ENCODE data around the gene OR1M1.
"Not testable (repeated sequence)": the region's sequence is repeated elsewhere in the genome, so short reads cannot be mapped to it uniquely, and the experiment has no call there.

OR1M1 gene, protein sequence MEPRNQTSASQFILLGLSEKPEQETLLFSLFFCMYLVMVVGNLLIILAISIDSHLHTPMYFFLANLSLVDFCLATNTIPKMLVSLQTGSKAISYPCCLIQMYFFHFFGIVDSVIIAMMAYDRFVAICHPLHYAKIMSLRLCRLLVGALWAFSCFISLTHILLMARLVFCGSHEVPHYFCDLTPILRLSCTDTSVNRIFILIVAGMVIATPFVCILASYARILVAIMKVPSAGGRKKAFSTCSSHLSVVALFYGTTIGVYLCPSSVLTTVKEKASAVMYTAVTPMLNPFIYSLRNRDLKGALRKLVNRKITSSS

DNA sequence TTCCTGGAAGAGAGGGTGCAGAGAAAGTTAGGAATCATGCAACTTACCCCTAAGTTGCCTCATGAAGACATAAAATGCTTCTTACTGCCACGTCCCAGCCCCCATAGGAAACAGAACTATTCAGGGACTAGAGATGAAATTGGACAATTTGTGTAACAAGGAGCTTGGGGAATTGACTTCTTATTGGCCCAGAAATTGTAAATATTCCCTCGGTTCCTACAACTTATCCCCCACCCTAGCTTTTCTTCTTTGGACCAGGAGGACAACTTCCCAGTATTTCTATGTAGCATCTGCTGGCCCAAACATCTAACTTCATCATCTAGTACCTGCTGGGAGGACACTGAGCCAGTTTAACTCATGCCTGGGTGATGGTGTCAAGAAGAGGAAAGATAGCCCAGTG is at the start of gene OR1M1:
Gene OR1M1 (plus strand): TSS at position 301 of the 400 bp plus-strand sequence. CDS start 6,184 bp downstream, outside the sequence.
- H3K9ac ChIP-seq (ENCODE audit: low read depth, low read length) = no peak within 1 kb of the TSS
- no peaks in the 10 kb centered on the region for H3K4me1 ChIP-seq (ENCODE audit: control insufficient read depth, insufficient read depth, low read length)
- no peaks in the 10 kb centered on the region for H3K36me3 ChIP-seq (ENCODE audit: control insufficient read depth, insufficient read depth, low read length)
- H3K4me3 ChIP-seq (ENCODE audit: low read depth, low read length) = no peak within 1 kb of the TSS
- H3K27me3 ChIP-seq (ENCODE audit: control insufficient read depth, insufficient read depth, low read length) = no peaks in the 10 kb centered on the region
- H3K9me3 ChIP-seq (ENCODE audit: control insufficient read depth, insufficient read depth, low read length) = no peaks in the 10 kb centered on the region

DNA sequence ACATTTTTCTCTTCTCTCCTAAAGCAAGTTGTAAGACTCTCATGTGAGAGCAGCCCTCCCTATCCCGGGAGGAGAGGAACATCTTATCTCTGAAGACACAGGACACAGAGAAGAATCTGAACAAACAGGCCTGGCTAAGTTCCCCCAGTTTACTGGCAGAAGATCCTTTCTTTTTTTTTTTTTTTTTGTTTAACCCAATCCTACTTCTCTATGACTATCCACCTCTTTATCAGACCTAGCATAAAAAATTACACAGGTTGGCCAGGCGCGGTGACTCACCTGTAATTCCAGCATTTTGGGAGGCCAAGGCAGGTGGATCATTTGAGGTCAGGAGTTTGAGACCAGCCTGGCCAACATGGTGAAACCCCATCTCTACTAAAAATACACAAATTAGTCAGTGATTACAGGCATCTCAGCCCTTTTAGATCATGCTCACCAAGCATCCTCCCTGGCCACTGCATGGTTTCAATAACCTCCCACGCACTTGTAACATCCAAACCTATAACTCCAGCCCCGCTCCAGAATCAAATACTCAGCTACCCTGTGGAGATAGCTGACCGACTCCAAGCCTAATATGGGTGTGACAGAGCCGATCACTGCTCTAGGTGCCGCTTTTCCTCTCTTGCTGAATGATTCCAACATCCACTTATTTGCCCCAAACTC is 49.3 kb upstream of the OR1M1 start:
- Histone ChIP-seq H3K9ac (ENCODE audit: low read depth, low read length) (no peak overlapping the region), H3K27me3 (ENCODE audit: control insufficient read depth, insufficient read depth, low read length) (no peaks in the 10 kb centered on the region), H3K36me3 (ENCODE audit: control insufficient read depth, insufficient read depth, low read length) (no peaks in the 10 kb centered on the region), H3K9me3 (ENCODE audit: control insufficient read depth, insufficient read depth, low read length) (no peaks in the 10 kb centered on the region), H3K4me1 (ENCODE audit: control insufficient read depth, insufficient read depth, low read length) (no peaks in the 10 kb centered on the region), H3K4me3 (ENCODE audit: low read depth, low read length) (no peak overlapping the region)

GRCh38 chr19:9039728-9040127 is 47.1 kb upstream of the OR1M1 start:
- Histone ChIP-seq H3K4me3 (ENCODE audit: low read depth, low read length) (no peak overlapping the region), H3K9me3 (ENCODE audit: control insufficient read depth, insufficient read depth, low read length) (no peaks in the 10 kb centered on the region), H3K9ac (ENCODE audit: low read depth, low read length) (no peak overlapping the region), H3K4me1 (ENCODE audit: control insufficient read depth, insufficient read depth, low read length) (no peaks in the 10 kb centered on the region), H3K27me3 (ENCODE audit: control insufficient read depth, insufficient read depth, low read length) (no peaks in the 10 kb centered on the region), H3K36me3 (ENCODE audit: control insufficient read depth, insufficient read depth, low read length) (no peaks in the 10 kb centered on the region)

DNA sequence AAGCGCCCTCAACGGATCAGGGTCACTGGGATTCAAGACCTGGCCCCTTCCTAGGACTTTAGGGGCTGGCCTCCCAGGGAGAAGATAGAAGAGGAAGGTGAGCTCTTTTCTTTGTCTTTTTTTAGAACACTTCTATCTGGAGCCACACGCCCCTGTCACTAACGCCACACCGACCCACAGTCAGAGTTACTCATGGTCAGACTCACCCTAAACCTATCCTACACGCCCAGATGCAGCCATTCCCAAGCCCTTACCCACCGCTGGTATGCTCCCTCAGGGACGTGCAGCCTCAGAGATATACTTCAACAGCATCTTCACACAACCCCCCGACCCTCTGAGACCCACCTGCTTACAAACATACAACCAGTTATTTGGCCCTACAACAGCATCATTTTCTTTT is 46.7 kb upstream of the OR1M1 start:
- H3K9ac ChIP-seq (ENCODE audit: low read depth, low read length) = no peak overlapping the region
- no peak overlapping the region for H3K4me3 ChIP-seq (ENCODE audit: low read depth, low read length)
- H3K9me3 ChIP-seq (ENCODE audit: control insufficient read depth, insufficient read depth, low read length) = no peaks in the 10 kb centered on the region
- H3K36me3 ChIP-seq (ENCODE audit: control insufficient read depth, insufficient read depth, low read length) = no peaks in the 10 kb centered on the region
- no peaks in the 10 kb centered on the region for H3K4me1 ChIP-seq (ENCODE audit: control insufficient read depth, insufficient read depth, low read length)
- H3K27me3 ChIP-seq (ENCODE audit: control insufficient read depth, insufficient read depth, low read length) = no peaks in the 10 kb centered on the region

GRCh38 chr19:9041023-9041422 is 45.8 kb upstream of the OR1M1 start:
- no peak overlapping the region for H3K9ac ChIP-seq (ENCODE audit: low read depth, low read length)
- no peaks in the 10 kb centered on the region for H3K27me3 ChIP-seq (ENCODE audit: control insufficient read depth, insufficient read depth, low read length)

DNA sequence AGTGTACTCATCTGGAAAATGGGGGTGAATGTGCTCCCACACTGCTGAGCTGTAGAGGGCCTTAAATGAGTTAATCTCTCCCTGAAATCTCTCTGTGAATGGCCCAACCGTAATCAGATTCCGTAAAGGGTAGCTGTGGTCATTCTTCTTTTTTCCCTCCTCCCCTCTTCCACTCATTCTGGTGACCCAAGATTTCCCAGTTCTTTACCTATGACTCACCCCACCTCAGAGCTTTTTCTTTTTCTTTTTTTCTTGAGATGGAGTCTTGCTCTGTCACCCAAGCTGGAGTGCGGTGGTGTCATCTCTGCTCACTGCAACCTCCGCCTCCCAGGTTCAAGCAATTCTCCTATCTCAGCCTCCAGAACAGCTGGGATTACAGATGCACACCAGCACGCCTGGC is 43.3 kb upstream of the OR1M1 start:
- no peaks in the 10 kb centered on the region for H3K4me1 ChIP-seq (ENCODE audit: control insufficient read depth, insufficient read depth, low read length)
- H3K36me3 ChIP-seq (ENCODE audit: control insufficient read depth, insufficient read depth, low read length) = no peaks in the 10 kb centered on the region
- H3K27me3 ChIP-seq (ENCODE audit: control insufficient read depth, insufficient read depth, low read length) = no peaks in the 10 kb centered on the region

More at GRCh38 chr19:9041023-9041422, 45.8 kb upstream of the OR1M1 start:
- no peaks in the 10 kb centered on the region for H3K4me1 ChIP-seq (ENCODE audit: control insufficient read depth, insufficient read depth, low read length)
- no peaks in the 10 kb centered on the region for H3K36me3 ChIP-seq (ENCODE audit: control insufficient read depth, insufficient read depth, low read length)
- no peaks in the 10 kb centered on the region for H3K9me3 ChIP-seq (ENCODE audit: control insufficient read depth, insufficient read depth, low read length)
- H3K4me3 ChIP-seq (ENCODE audit: low read depth, low read length) = no peak overlapping the region

GRCh38 chr19:9044449-9044848 is 42.4 kb upstream of the OR1M1 start:
- no peaks in the 10 kb centered on the region for H3K36me3 ChIP-seq (ENCODE audit: control insufficient read depth, insufficient read depth, low read length)
- no peak overlapping the region for H3K9ac ChIP-seq (ENCODE audit: low read depth, low read length)
- no peak overlapping the region for H3K4me3 ChIP-seq (ENCODE audit: low read depth, low read length)
- no peaks in the 10 kb centered on the region for H3K9me3 ChIP-seq (ENCODE audit: control insufficient read depth, insufficient read depth, low read length)
- no peaks in the 10 kb centered on the region for H3K4me1 ChIP-seq (ENCODE audit: control insufficient read depth, insufficient read depth, low read length)
- H3K27me3 ChIP-seq (ENCODE audit: control insufficient read depth, insufficient read depth, low read length) = no peaks in the 10 kb centered on the region

More for the DNA sequence above, 43.3 kb upstream of the OR1M1 start:
- Histone ChIP-seq H3K4me3 (ENCODE audit: low read depth, low read length) (no peak overlapping the region), H3K9ac (ENCODE audit: low read depth, low read length) (no peak overlapping the region), H3K9me3 (ENCODE audit: control insufficient read depth, insufficient read depth, low read length) (no peaks in the 10 kb centered on the region)

- Histone ChIP-seq H3K4me3 (ENCODE audit: low read depth, low read length) (no peak overlapping the region), H3K27me3 (ENCODE audit: control insufficient read depth, insufficient read depth, low read length) (no peaks in the 10 kb centered on the region), H3K9ac (ENCODE audit: low read depth, low read length) (no peak overlapping the region), H3K36me3 (ENCODE audit: control insufficient read depth, insufficient read depth, low read length) (no peaks in the 10 kb centered on the region), H3K4me1 (ENCODE audit: control insufficient read depth, insufficient read depth, low read length) (peaks cover 3% of the 10 kb centered on the region), H3K9me3 (ENCODE audit: control insufficient read depth, insufficient read depth, low read length) (no peaks in the 10 kb centered on the region)
Observed at GRCh38 chr19:9046694-9047093, 40.2 kb upstream of the OR1M1 start.

GRCh38 chr19:9052894-9053293 is 34.0 kb upstream of the OR1M1 start:
- Histone ChIP-seq H3K27me3 (ENCODE audit: control insufficient read depth, insufficient read depth, low read length) (no peaks in the 10 kb centered on the region), H3K9me3 (ENCODE audit: control insufficient read depth, insufficient read depth, low read length) (no peaks in the 10 kb centered on the region), H3K4me1 (ENCODE audit: control insufficient read depth, insufficient read depth, low read length) (peaks cover 3% of the 10 kb centered on the region), H3K4me3 (ENCODE audit: low read depth, low read length) (no peak overlapping the region), H3K36me3 (ENCODE audit: control insufficient read depth, insufficient read depth, low read length) (no peaks in the 10 kb centered on the region), H3K9ac (ENCODE audit: low read depth, low read length) (no peak overlapping the region)

- H3K4me3 ChIP-seq (ENCODE audit: low read depth, low read length); H3K4me1 ChIP-seq (ENCODE audit: control insufficient read depth, insufficient read depth, low read length); H3K27me3 ChIP-seq (ENCODE audit: control insufficient read depth, insufficient read depth, low read length); H3K9me3 ChIP-seq (ENCODE audit: control insufficient read depth, insufficient read depth, low read length); H3K36me3 ChIP-seq (ENCODE audit: control insufficient read depth, insufficient read depth, low read length); H3K9ac ChIP-seq (ENCODE audit: low read depth, low read length): not testable (repeated sequence)
Observed at GRCh38 chr19:9053674-9054073, 33.2 kb upstream of the OR1M1 start.

DNA sequence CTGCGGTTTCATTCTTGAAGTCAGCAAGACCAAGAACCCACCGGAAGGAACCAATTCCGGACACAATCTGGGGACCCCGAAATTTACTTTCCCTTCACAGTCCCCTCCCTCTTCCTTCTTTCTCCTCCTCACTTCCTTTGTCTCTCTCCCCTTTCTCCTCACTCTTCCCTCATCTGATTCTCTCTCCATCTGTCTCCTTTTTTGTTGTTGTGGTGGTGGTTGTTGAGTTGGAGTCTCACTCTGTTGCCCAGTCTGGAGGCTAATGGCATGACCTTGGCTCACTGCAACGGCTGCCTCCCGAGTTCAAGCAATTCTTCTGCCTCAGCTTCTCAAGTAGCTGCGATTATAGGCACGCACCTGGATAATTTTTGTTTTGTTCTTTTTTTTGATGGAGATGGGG is 32.7 kb upstream of the OR1M1 start:
- H3K9me3 ChIP-seq (ENCODE audit: control insufficient read depth, insufficient read depth, low read length) = no peaks in the 10 kb centered on the region

DNA sequence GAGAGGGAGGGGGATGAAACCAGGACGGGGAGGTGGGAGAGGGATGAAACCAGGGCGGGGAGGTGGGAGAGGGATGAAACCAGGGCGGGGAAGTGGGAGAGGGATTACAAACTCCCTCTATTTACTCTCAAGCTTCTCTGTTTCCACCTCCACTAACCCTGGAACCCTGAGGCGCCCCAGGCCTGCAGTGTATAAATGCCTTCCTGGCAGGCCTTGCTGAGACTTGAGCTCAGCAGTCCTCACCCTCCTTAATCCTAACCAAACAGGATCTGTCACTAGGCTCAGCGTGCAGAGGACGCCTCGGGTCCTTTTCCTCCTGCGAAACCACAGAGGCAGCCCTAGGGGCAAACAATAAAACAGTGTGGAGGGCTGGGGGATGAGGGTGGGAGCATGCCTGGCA is 32.1 kb upstream of the OR1M1 start:
- Histone ChIP-seq H3K4me3 (ENCODE audit: low read depth, low read length) (peak overlapping the region; percentile 30), H3K36me3 (ENCODE audit: control insufficient read depth, insufficient read depth, low read length) (no peaks in the 10 kb centered on the region), H3K4me1 (ENCODE audit: control insufficient read depth, insufficient read depth, low read length) (peaks cover 6% of the 10 kb centered on the region), H3K9ac (ENCODE audit: low read depth, low read length) (peak overlapping the region; percentile 12), H3K27me3 (ENCODE audit: control insufficient read depth, insufficient read depth, low read length) (no peaks in the 10 kb centered on the region), H3K9me3 (ENCODE audit: control insufficient read depth, insufficient read depth, low read length) (no peaks in the 10 kb centered on the region)

More for the DNA sequence above, 32.7 kb upstream of the OR1M1 start:
- H3K4me3 ChIP-seq (ENCODE audit: low read depth, low read length) = peak overlapping the region; percentile 30
- no peaks in the 10 kb centered on the region for H3K27me3 ChIP-seq (ENCODE audit: control insufficient read depth, insufficient read depth, low read length)
- H3K36me3 ChIP-seq (ENCODE audit: control insufficient read depth, insufficient read depth, low read length) = no peaks in the 10 kb centered on the region
- peaks cover 6% of the 10 kb centered on the region for H3K4me1 ChIP-seq (ENCODE audit: control insufficient read depth, insufficient read depth, low read length)
- H3K9ac ChIP-seq (ENCODE audit: low read depth, low read length) = no peak overlapping the region

Data from iPS-15b (cell line).